Right renal pelvis (tissue), 4 donors: ENCODE measurements around the gene ARL17B. TPM values are rescaled to one million over a fixed set of nuclear protein-coding genes. Genes with fewer than 3 reads are reported as not detected.
"Not testable (repeated sequence)": the region's sequence is repeated elsewhere in the genome, so short reads cannot be mapped to it uniquely, and the experiment has no call there.

ENCODE experiments used
- DNase-seq, 4 donors: peaks; one replicate each; pipeline ENCODE4 v3.0.0-alpha.2; 2013; ENCODE audit warnings: low read depth in 4 of 4, low spot score in 3 of 4, missing footprints in 1 of 4
- polyA plus RNA-seq, 4 donors: library from polyadenylated mRNA; unstranded; fragments of 120-200 nt; gene quantifications; one replicate each; pipeline ENCODE4 v1.2.1, GENCODE V29; 2013; ENCODE audit not compliant: insufficient read length in 4 of 4

Gene ARL17B
- polyA plus RNA-seq, 4 donors: 12.0 to 20.5 (median 16.0) TPM

DNA sequence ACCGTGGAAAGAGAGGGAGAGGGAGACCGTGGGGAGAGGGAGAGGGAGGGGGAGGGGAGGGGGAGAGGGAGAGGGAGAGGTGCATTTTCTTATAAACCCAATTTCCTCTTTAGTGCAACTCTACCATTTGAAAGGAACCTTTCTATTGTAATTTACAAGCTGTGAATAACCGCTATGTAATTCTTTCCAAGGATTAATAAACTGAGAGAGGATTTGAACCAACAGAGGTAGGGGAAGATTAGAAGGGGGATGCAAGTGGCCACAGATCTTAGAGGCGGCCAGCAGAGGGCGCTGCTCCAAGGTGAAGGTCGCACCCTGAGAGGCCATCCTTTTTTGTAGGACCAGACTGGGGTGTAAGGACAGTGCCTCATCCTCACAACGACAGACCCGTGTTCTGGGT lies 107.8 kb downstream of the ARL17B start:
- not testable (repeated sequence) for DNase-seq

DNA sequence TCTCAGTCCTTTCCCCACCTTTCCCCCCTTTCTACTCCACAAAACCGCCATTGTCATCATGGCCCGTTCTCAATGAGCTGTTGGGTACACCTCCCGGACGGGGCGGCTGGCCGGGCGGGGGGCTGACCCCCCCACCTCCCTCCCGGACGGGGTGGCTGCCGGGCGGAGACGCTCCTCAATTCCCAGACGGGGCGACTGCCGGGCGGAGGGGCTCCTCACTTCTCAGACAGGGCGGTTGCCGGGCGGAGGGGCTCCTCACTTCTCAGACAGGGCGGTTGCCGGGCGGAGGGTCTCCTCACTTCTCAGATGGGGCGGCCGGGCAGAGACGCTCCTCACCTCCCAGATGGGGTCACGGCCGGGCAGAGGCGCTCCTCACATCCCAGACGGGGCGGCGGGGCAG lies 108.8 kb downstream of the ARL17B start:
- DNase-seq: not testable (repeated sequence)

DNA sequence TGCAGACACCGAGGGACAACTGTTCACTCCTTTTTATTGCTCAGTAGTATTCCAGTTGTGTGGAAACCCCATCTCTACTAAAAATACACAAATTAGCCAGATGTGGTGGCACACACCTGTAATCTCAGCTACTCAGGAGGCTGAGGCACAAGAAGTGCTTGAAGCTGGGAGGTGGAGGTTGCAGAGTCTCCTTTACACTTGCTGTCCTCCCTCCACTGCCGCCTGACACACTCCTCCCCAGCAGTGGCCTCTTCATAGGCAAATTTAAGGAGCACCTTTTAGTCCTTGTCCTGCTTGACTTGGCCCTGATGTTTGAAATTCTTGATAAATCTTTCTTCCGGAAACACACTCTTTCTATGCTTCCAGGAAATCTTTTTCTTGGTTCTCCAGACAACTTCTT lies 112.4 kb downstream of the ARL17B start:
- not testable (repeated sequence) for DNase-seq

DNA sequence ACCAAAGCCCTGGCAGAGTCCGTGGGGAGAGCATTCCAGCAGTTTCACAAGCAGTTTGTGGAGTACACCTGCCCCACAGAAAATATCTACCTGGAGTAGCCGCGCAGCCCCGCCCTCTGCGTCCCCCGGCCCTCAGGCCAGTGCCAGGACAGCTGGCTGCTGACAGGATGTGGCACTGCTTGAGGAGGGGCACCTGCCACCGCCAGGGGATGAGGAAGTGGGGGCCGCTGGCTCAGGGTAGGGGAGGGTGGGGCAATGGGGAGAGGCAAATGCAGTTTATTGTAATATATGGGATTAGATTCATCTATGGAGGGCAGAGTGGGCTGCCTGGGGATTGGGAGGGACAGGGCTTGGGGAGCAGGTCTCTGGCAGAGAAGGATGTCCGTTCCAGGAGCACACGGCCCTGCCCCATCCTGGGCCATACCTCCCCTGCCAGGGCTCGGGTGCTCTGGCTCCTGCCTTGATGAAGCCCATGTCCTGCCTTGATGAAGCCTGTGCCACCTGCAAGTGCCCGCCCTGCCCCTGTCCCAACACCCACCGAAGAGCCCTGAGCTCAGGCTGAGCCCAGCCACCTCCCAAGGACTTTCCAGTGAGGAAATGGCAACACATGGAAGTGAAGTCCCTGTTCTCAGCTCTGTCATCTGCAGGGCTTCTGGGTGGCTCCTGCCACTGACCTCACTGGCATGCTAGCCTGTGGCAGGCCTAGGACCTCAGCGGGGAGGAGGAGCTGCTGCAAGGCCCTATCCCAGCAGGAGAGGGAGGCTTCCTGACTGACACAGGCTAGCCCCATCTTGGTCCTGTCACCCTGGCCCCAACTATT lies 116.4 kb downstream of the ARL17B start:
- DNase-seq: not testable (repeated sequence)

DNA sequence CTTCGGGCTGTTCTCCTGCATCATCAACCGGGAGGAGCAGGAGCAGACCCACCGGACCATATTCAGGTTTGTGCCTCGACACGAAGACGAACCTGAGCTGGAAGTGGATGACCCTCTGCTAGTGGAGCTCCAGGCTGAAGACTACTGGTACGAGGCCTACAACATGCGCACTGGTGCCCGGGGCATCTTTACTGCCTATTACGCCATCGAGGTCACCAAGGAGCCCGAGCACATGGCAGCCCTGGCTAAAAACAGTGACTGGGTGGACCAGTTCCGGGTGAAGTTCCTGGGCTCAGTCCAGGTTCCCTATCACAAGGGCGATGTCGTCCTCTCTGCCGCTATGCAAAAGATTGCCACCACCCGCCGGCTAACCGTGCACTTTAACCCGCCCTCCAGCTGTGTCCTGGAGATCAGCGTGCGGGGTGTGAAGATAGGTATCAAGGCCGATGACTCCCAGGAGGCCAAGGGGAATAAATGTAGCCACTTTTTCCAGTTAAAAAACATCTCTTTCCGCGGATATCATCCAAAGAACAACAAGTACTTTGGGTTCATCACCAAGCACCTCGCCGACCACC lies 117.1 kb downstream of the ARL17B start:
- DNase-seq: not testable (repeated sequence)

DNA sequence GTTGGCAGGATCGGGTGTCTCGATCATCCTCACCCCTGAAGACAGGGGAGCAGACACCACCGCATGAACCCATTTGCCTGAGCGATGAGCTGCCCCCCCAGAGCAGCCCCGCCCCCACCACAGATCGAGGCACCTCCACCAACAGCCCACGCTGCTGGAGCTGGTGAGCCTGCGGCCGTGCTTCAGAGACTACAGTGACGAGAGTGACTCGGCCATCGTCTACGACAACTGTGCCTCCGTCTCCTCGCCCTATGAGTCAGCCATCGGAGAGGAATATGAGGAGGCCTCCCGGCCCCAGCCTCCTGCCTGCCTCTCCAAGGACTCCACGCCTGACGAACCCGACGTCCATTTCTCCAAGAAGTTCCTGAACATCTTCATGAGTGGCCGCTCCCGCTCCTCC lies 117.6 kb downstream of the ARL17B start:
- DNase-seq: not testable (repeated sequence)

DNA sequence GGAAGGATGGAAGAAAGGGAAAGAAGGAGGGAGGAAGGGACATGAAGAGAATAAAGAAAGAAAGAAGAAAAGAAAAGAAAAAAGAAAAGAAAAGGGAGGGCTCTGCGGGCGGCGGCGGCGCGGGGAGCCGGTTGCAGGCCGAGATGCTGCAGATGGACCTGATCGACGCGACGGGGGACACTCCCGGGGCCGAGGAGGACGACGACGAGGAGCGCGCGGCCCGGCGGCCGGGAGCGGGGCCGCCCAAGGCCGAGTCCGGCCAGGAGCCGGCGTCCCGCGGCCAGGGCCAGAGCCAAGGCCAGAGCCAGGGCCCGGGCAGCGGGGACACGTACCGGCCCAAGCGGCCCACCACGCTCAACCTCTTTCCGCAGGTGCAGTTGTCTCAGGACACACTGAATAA lies 118.1 kb downstream of the ARL17B start:
- not testable (repeated sequence) for DNase-seq

DNA sequence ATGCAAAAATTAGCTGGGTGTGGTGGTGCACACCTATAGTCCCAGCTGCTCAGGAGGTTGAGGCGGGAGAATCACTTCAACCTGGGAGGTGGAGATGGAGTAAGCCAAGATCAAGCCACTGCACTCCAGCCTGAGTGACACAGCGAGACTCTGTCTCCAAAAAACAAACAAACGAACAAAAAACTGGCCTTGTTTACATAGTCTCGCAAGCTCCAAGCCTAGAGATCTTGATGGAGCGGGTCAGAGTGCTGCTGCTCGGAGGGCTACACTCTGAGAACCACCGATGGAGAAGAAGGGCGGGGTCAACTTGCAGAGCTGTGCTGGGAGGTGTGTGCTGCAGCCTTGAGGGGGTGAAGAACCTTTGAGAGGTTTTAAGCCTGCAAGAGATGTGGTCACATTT lies 130.2 kb downstream of the ARL17B start:
- DNase-seq: not testable (repeated sequence)

DNA sequence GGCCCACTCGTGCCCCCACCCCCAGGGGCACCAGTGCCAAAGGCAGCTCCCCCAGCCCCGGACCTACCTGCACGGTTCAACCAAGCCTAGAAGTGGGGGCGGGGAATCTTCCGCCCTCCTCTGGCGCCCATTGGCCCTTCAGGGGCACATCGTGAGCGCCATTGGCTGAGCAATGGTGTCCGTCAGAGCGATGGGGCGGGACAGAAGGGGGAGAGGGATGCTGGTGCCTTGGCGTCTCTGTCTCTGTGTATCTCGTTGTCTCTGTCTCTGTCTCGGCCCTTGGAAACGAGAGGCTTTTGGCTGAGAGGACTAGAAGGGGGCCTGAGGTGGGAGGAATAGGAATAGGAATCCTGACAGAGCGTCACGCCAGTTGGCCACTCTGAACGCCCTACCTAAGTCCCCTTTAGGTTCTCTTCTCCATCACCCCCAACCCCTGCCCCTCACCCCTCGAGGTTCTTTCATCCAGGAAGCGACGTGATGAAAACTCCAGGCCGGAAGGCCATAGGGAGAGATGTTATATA lies 136.2 kb downstream of the ARL17B start:
- DNase-seq: peak; percentile 56 to 94 (median 68)

DNA sequence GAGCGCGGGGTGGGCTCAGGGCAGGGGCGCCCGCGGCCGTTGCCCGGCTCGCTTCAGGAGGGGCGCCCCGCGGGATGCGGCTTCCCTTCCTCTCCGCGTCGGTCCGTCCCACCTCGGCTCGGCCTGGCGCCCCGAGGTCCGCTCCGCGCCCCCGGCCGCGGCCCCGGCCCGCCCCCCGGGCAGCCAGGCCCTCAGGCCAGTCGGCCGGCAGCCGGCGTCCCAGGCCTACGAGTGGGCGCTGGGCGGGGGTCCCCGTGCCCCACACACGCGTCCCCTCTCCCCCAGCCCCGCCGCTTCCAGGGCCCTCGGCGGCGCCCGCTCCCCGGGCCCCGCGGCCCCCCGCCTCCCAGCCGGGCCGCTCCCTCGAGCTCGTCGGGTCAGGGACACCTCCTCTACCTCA lies 136.7 kb downstream of the ARL17B start:
- DNase-seq: not testable (repeated sequence)

Other genes starting within 250 kb of the ARL17B start
- 10 to 100 TPM; 66.4 to 80.7 (median 69.0) TPM for gene KANSL1, start 168.3 kb downstream of the ARL17B start, polyA plus RNA-seq
- gene LRRC37A, start 66.6 kb downstream of the ARL17B start, polyA plus RNA-seq: 1 to 10 TPM; 2.6 to 4.4 (median 3.2) TPM
- 10 to 100 TPM; 21.1 to 42.6 (median 30.3) TPM for gene LRRC37A2, start 150.7 kb upstream of the ARL17B start, polyA plus RNA-seq
- 10 to 100 TPM; 17.0 to 36.7 (median 23.6) TPM for gene ARL17A, start 217.9 kb upstream of the ARL17B start, polyA plus RNA-seq
- 10 to 100 TPM; 30.1 to 40.6 (median 37.0) TPM for gene NSF, start 228.9 kb upstream of the ARL17B start, polyA plus RNA-seq